Mammary epithelial cell (primary cell): ENCODE data around the gene PRKCH.

Experiments
- CTCF ChIP-seq, 2 donors: IDR thresholded peaks in 1 of 2; conservative IDR thresholded peaks in 1 of 2; 2 replicates each; pipeline ENCODE4 v1.5.1; 2011 to 2012; ENCODE audit warnings: inconsistent platforms in 2 of 2, low read length in 2 of 2, mild to moderate bottlenecking in 2 of 2, control low read depth in 1 of 2, low read depth in 1 of 2; ENCODE audit not compliant: insufficient read depth in 1 of 2; ENCODE audit errors: extremely low read depth in 1 of 2
- EZH2 ChIP-seq: IDR thresholded peaks from 2 replicates; pipeline ENCODE4 v1.6.1; 2012; ENCODE audit warnings: low read length, inconsistent platforms, borderline replicate concordance

DNA sequence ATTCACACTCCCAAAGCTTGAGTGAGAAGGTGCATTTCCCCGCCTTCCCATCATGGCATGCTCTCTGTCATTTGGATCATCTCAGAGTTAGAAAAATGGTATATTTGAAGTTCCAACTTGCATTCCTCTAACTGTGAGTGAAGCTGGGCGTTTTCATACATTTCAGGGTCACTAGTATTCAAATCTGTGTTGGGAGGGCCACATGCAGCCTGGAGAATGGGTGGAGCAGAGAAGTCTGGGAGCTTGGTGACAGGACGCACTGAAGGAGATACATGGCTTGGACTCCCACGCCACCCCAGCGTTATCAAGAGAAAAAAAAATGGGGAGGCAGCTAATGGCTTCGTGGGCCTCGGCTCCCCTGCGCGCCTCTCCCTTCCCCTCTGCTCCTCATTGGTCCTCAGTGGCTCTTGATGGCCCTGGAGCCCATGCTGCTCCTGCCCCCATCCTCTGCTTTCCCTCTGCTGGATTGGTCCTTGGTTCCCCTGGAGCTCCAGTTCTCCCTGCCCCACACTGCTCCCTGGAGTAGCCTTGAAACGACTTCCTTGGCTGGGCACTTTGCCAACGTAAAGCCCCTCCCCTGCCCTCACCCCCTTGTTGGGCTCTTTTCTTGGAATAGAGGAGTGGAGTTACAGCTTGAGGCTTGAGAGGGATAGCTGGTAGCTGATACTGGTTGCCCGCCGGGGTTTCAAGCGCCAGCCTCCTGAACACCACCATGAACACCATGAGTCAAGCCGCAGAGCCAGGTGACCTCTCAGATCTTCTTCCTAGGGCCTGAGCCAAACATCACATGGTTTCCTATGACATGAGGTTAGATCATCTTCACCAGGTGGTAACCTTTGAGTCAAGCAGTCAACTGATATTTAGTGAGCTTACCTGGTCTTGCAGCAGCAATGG lies 139.6 kb downstream of the PRKCH start:
- no peak for TF ChIP-seq CTCF (conservative IDR thresholded peaks at IDR 0.05 in 1 of 2, IDR thresholded peaks at IDR 0.05 in 1 of 2; ENCODE audit: extremely low read depth in 1 of 2, insufficient read depth in 1 of 2, low read depth in 1 of 2, low read length in 2 of 2)
- TF ChIP-seq EZH2, result no peak
